Measurements from ENCODE around the gene C4orf36.

GRCh38 chr4:86855572-86855971, 36.6 kb downstream of the C4orf36 start:
- TF ChIP-seq EZH2phosphoT487 (IDR thresholded peaks at IDR 0.05; ENCODE audit: low read depth, severe bottlenecking, unreplicated experiment) (no peak), CTCF (IDR thresholded peaks at IDR 0.05; ENCODE audit: poor library complexity) (no peak)

Data from hepatocyte (in vitro differentiated cells).